CD14-positive monocyte (primary cell): Measurements from ENCODE around the gene RECK. TPM values are rescaled to one million over a fixed set of nuclear protein-coding genes. Genes with fewer than 3 reads are reported as not detected.
"Not testable (repeated sequence)": the region's sequence is repeated elsewhere in the genome, so short reads cannot be mapped to it uniquely, and the experiment has no call there.

ENCODE experiments used
- DNase-seq, 3 donors: peaks; one replicate each; pipeline ENCODE4 v3.0.0-alpha.2; 2011 to 2022
- H2AFZ ChIP-seq: 2 replicates; pipeline ENCODE4 v1.6.0; 2012; ENCODE audit warnings: mild to moderate bottlenecking, low read depth, low read length, inconsistent platforms; ENCODE audit not compliant: insufficient read depth, poor library complexity, severe bottlenecking
- H3K27ac ChIP-seq, 2 donors: 1 replicate in 1 of 2; 2 replicates in 1 of 2; pipeline ENCODE4 v1.5.1; 2012 to 2013; ENCODE audit warnings: low read length in 2 of 2, control low read depth in 1 of 2, inconsistent platforms in 1 of 2, low read depth in 1 of 2, mild to moderate bottlenecking in 1 of 2
- H3K27me3 ChIP-seq, 2 donors: one replicate each; pipeline versions ENCODE4 v1.6.0 to v1.6.1; 2011 to 2013; ENCODE audit warnings: low read length in 2 of 2; ENCODE audit not compliant: control insufficient read depth in 2 of 2, insufficient read depth in 2 of 2
- H3K36me3 ChIP-seq, 2 donors: replicated peaks in 1 of 2; 1 replicate in 1 of 2; 2 replicates in 1 of 2; pipeline versions ENCODE4 v1.5.1 to v1.6.1; 2012 to 2013; ENCODE audit warnings: low read length in 2 of 2, control low read depth in 1 of 2, inconsistent platforms in 1 of 2, mild to moderate bottlenecking in 1 of 2; ENCODE audit not compliant: insufficient read depth in 2 of 2, control insufficient read depth in 1 of 2
- H3K4me1 ChIP-seq, 2 donors: 1 replicate in 1 of 2; 2 replicates in 1 of 2; pipeline versions ENCODE4 v1.5.1 to v1.6.1; 2012 to 2013; ENCODE audit warnings: low read length in 2 of 2, control low read depth in 1 of 2, inconsistent platforms in 1 of 2, mild to moderate bottlenecking in 1 of 2, moderate library complexity in 1 of 2; ENCODE audit not compliant: insufficient read depth in 2 of 2, control insufficient read depth in 1 of 2
- H3K4me2 ChIP-seq: replicated peaks from 2 replicates; pipeline ENCODE3; 2012; ENCODE audit warnings: low read length, moderate library complexity, mild to moderate bottlenecking; ENCODE audit not compliant: poor library complexity, severe bottlenecking; ENCODE audit errors: extremely low read depth
- H3K4me3 ChIP-seq, 3 experiments: fragments of 200-600 bp in 1 of 3; sonication (generic) in 1 of 3; replicated peaks in 1 of 3; 1 replicate in 2 of 3; 2 replicates in 1 of 3; pipeline ENCODE4 v1.5.1; 2011 to 2013; ENCODE audit warnings: low read length in 3 of 3, mild to moderate bottlenecking in 3 of 3, control low read depth in 2 of 3, low read depth in 2 of 3, inconsistent platforms in 1 of 3, moderate library complexity in 1 of 3
- H3K79me2 ChIP-seq: 2 replicates; pipeline ENCODE4 v1.6.0; 2012; ENCODE audit warnings: mild to moderate bottlenecking, control low read depth, inconsistent platforms, low read length, moderate library complexity; ENCODE audit not compliant: insufficient read depth
- H3K9ac ChIP-seq: 2 replicates; pipeline ENCODE4 v1.6.0; 2017; ENCODE audit warnings: low read length, mild to moderate bottlenecking; ENCODE audit not compliant: insufficient read depth, poor library complexity, severe bottlenecking
- H3K9me3 ChIP-seq, 2 donors: replicated peaks in 1 of 2; 1 replicate in 1 of 2; 2 replicates in 1 of 2; pipeline versions ENCODE4 v1.5.1 to v1.6.1; 2012 to 2013; ENCODE audit warnings: low read length in 2 of 2, control low read depth in 1 of 2; ENCODE audit not compliant: control insufficient read depth in 1 of 2, insufficient read depth in 1 of 2
- H4K20me1 ChIP-seq: 2 replicates; pipeline ENCODE4 v1.6.0; 2012; ENCODE audit warnings: mild to moderate bottlenecking, low read length, control low read depth, moderate library complexity; ENCODE audit not compliant: insufficient read depth
- H3K27ac Mint-ChIP-seq, 7 donors: one replicate each; pipeline ENCODE4 v1.8.0; 2020; ENCODE audit warnings: mild to moderate bottlenecking in 7 of 7, mixed read lengths in 7 of 7, moderate library complexity in 6 of 7, inconsistent platforms in 2 of 7
- H3K27me3 Mint-ChIP-seq, 3 donors: one replicate each; pipeline ENCODE4 v1.8.0; 2021 to 2022; ENCODE audit warnings: low read depth in 3 of 3, mild to moderate bottlenecking in 3 of 3, mixed read lengths in 3 of 3, moderate library complexity in 3 of 3, inconsistent platforms in 1 of 3
- H3K36me3 Mint-ChIP-seq, 2 donors: one replicate each; pipeline ENCODE4 v1.8.0; 2020; ENCODE audit warnings: mixed read lengths in 2 of 2, inconsistent platforms in 1 of 2, mild to moderate bottlenecking in 1 of 2
- H3K4me1 Mint-ChIP-seq: one replicate; pipeline ENCODE4 v1.8.0; 2020; ENCODE audit warnings: mild to moderate bottlenecking, mixed read lengths
- H3K4me3 Mint-ChIP-seq, 2 donors: one replicate each; pipeline ENCODE4 v1.8.0; 2020; ENCODE audit warnings: mild to moderate bottlenecking in 2 of 2, mixed read lengths in 2 of 2, moderate library complexity in 1 of 2
- H3K9me3 Mint-ChIP-seq, 7 donors: one replicate each; pipeline ENCODE4 v1.8.0; 2020 to 2022; ENCODE audit warnings: mixed read lengths in 7 of 7, mild to moderate bottlenecking in 6 of 7, moderate library complexity in 6 of 7, inconsistent platforms in 2 of 7
- WGBS: methylation state at CpG from one replicate; pipeline ENCODE4 v1.1.5; 2013; ENCODE audit warnings: missing lambda C conversion rate; ENCODE audit not compliant: insufficient coverage; 5-methylcytosine and 5-hydroxymethylcytosine counted together
- intact Hi-C, 2 donors: fragments of 100-400 bp; cut with micrococcal nuclease; formaldehyde crosslinking; loops; one replicate each; pipeline versions ENCODE4 v1.15.0 to v1.15.1; 2023
- polyA plus RNA-seq, 3 donors: library from polyadenylated mRNA; depleted of rRNA in 1 of 3; unstranded in 2 of 3; stranded (reverse) in 1 of 3; fragments of 300-500 nt in 2 of 3; fragments of >200 nt in 1 of 3; fragmentation: Illumina TruSeq in 2 of 3; gene quantifications; 1 replicate in 2 of 3; 2 replicates in 1 of 3; pipeline ENCODE4 v1.2.3, GENCODE V29; 2012 to 2021
- TF ChIP-seq, protein P1 (sequence below): fragments of 200-600 bp; IDR thresholded peaks from one replicate; pipeline ENCODE4 v1.8.0; 2022; ENCODE audit warnings: antibody characterized with exemption, mild to moderate bottlenecking

RECK gene
- polyA plus RNA-seq, 3 donors = 5.0 to 5.2 (median 5.1) TPM

DNA sequence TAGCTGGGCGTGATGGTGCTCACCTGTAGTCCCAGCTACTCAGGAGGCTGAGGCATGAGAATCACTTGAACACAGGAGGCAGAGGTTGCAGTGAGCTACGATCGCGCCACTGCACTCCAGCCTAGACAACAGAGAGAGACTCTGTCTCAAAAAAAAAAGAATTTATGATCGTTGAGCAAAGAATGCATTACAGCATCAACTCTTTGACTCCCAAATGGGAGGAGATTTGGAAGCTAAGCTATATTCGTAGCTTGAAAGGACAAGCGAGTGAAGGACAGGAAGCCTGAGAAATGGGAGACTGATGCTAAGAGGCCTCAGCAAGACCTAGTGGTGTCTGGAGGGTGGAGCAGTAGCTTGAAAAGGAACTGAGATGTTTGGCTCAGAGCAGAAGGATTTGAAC, 122.2 kb downstream of the RECK start:
- H3K79me2 ChIP-seq = peaks cover 30% of the 10 kb centered on the region
- peaks cover 0 to 3% (median 1%) of the 10 kb centered on the region in 7 donors for H3K9me3 Mint-ChIP-seq
- no peak overlapping the region for H3K9ac ChIP-seq
- H3K36me3 Mint-ChIP-seq = peaks cover 71 to 84% of the 10 kb centered on the region in 2 donors
- H3K27ac Mint-ChIP-seq = peak overlapping the region in 3 of 7 donors; percentile 33 to 91 (median 83)
- TF ChIP-seq, protein P1, sequence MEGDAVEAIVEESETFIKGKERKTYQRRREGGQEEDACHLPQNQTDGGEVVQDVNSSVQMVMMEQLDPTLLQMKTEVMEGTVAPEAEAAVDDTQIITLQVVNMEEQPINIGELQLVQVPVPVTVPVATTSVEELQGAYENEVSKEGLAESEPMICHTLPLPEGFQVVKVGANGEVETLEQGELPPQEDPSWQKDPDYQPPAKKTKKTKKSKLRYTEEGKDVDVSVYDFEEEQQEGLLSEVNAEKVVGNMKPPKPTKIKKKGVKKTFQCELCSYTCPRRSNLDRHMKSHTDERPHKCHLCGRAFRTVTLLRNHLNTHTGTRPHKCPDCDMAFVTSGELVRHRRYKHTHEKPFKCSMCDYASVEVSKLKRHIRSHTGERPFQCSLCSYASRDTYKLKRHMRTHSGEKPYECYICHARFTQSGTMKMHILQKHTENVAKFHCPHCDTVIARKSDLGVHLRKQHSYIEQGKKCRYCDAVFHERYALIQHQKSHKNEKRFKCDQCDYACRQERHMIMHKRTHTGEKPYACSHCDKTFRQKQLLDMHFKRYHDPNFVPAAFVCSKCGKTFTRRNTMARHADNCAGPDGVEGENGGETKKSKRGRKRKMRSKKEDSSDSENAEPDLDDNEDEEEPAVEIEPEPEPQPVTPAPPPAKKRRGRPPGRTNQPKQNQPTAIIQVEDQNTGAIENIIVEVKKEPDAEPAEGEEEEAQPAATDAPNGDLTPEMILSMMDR = no peak
- H4K20me1 ChIP-seq = peaks cover 9% of the 10 kb centered on the region
- peaks cover 32% of the 10 kb centered on the region for H3K4me1 Mint-ChIP-seq
- H3K27me3 ChIP-seq = no peaks in the 10 kb centered on the region
- H3K4me2 ChIP-seq = no peak overlapping the region
- H3K27me3 Mint-ChIP-seq = peaks cover 0 to 2% (median 0%) of the 10 kb centered on the region in 3 donors
- DNase-seq = no peak
- no peak overlapping the region for H3K4me3 ChIP-seq
- H3K27ac ChIP-seq = peak overlapping the region in 1 of 2 donors; percentile 9
- intact Hi-C loops = loop anchor here in 1 of 2 donors (1.0 kb wide), 1 partner anchor 7 kb away; no protein-coding TSS in a partner anchor
- 93% methylated on average over 3 of the region's 7 CpGs for WGBS
- peaks cover 37 to 43% of the 10 kb centered on the region in 2 donors for H3K4me1 ChIP-seq
- H3K9me3 ChIP-seq = no peaks in the 10 kb centered on the region
- no peak overlapping the region for H3K4me3 Mint-ChIP-seq
- peaks cover 52 to 70% of the 10 kb centered on the region in 2 donors for H3K36me3 ChIP-seq
- no peak overlapping the region for H2AFZ ChIP-seq

DNA sequence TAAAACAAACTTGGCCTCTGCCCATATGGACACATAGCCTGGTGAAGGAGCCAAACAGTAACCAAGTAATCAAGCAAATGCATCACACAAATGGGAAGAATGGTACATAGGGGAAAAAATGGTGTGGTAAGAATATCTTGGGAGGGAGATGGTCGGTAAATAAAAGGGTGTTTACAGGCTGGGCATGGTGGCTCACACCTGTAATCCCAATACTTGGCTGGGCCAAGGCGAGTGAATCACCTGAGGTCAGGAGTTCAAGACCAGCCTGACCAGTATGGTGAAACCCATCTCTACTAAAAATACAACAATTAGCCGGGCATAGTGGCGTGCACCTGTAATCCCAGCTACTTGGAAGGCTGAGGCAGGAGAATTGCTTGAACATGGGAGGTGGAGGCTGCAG, 122.8 kb downstream of the RECK start:
- peaks cover 68 to 87% of the 10 kb centered on the region in 2 donors for H3K36me3 Mint-ChIP-seq
- H3K27me3 Mint-ChIP-seq, H3K4me2 ChIP-seq, DNase-seq, H3K9me3 ChIP-seq, H3K9me3 Mint-ChIP-seq, H3K27ac ChIP-seq, H3K4me3 ChIP-seq, H3K4me3 Mint-ChIP-seq, H3K9ac ChIP-seq, intact Hi-C loops, H3K27me3 ChIP-seq, H2AFZ ChIP-seq, H4K20me1 ChIP-seq: not testable (repeated sequence)
- Histone ChIP-seq H3K36me3 (peaks cover 52 to 72% of the 10 kb centered on the region in 2 donors), H3K4me1 (peaks cover 31 to 37% of the 10 kb centered on the region in 2 donors), H3K79me2 (peaks cover 30% of the 10 kb centered on the region)
- H3K27ac Mint-ChIP-seq = peak overlapping the region in 4 of 7 donors; percentile 5 to 46 (median 14)
- H3K4me1 Mint-ChIP-seq = peaks cover 28% of the 10 kb centered on the region
- WGBS = no CpG with 5 or more reads among the region's 4 CpGs

DNA sequence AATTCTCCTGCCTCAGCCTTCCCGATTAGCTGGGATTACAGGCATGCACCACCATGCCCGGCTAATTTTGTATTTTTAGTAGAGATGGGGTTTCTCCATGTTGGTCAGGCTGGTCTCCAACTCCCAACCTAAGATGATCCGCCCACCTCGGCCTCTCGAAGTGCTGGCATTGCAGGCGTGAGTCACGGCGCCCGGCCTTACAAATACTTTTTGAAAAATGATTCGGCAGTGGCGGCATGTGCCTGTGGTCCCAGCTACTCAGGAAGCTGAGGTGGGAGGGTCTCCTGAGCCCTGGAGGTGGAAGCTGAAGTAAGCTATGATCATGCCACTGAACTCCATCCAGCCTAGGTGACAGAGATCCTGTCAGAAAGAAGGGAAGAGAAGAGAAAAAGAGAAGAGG, 123.4 kb downstream of the RECK start:
- 78% methylated on average over 3 of the region's 11 CpGs for WGBS
- Histone ChIP-seq H3K4me1 (peaks cover 24 to 34% of the 10 kb centered on the region in 2 donors), H3K79me2 (peaks cover 26% of the 10 kb centered on the region), H3K36me3 (peaks cover 52 to 71% of the 10 kb centered on the region in 2 donors)
- not testable (repeated sequence) for H2AFZ ChIP-seq, H3K4me3 ChIP-seq, H4K20me1 ChIP-seq, H3K9me3 ChIP-seq, H3K27me3 ChIP-seq, H3K9me3 Mint-ChIP-seq, H3K4me3 Mint-ChIP-seq, H3K4me2 ChIP-seq, H3K9ac ChIP-seq, H3K27ac ChIP-seq, DNase-seq, H3K27me3 Mint-ChIP-seq
- Mint-ChIP-seq H3K27ac (peak overlapping the region in 3 of 7 donors; percentile 42 to 85 (median 49)), H3K4me1 (peaks cover 28% of the 10 kb centered on the region), H3K36me3 (peaks cover 64 to 82% of the 10 kb centered on the region in 2 donors)
- intact Hi-C loops = loop anchor here (10.0 kb wide), 1 partner anchor 125 kb away; the partner anchor contains the start of gene RECK (in 2 of the 2)
